HG03159 (cell line): ENCODE results near the gene COL4A6.
A peak's percentile ranks its signal among the peaks of the same experiment; 100 is the strongest.

Source experiments
- ATAC-seq: cut with Tn5 transposase; IDR thresholded peaks from one replicate; pipeline ENCODE4 v1.9.1; 2021; ENCODE audit warnings: mild to moderate bottlenecking, moderate library complexity; ENCODE audit not compliant: unreplicated experiment

COL4A6 gene

DNA sequence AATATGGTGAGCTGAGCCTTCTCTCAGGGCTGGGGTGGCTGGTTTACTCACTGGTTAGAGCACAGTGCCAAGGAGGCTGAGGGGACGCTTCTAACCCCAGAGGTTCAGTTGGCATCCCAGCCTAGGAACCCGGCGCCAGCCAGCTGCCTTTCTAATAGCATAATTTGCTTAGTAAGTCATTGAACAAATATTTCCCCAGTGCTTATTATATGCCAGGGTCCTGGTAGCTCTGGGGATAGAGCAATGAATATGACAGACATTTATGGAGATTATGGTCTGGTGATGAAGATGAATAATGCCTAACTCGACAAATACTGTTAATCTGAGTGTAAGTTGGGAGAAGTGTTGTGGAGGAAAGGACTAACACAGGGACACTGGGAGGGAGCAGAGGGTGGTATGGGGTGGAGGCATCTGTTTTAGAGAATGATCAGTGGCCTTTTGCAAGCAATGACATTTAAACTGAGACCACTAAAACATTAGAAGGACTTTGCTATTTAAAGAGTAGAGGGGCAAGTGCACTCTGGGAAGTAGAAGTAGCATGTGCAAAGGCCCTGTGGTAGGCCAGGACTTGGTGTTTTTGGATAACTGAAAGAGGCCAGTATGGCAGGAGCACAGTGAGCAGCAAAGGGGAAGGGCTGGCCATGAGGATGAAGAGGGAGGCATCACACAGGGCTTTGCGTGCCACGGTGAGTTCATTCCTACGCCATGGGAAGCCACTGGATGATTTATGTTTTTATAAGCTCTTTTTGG lies 274.7 kb downstream of the COL4A6 start:
- ATAC-seq = no peak

DNA sequence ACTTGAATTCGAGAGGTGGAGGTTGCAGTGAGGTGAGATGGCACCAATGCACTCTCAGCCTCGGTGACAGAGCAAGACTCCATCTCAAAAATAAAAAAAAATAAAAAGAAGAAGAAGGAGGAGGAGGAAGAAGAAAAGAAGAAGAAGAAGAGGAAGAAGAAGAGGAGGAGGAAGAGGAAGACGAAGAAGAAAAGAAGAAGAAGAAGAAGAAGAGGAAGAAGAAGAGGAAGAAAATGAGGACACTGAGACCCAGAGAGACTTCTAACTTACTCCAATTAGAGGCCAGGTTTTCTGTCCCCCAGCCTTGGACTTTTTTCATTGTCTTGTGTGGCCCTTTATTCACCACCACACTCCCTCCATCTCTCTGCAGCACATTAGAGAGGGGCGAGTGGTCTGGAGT lies 276.0 kb downstream of the COL4A6 start:
- ATAC-seq = no peak

DNA sequence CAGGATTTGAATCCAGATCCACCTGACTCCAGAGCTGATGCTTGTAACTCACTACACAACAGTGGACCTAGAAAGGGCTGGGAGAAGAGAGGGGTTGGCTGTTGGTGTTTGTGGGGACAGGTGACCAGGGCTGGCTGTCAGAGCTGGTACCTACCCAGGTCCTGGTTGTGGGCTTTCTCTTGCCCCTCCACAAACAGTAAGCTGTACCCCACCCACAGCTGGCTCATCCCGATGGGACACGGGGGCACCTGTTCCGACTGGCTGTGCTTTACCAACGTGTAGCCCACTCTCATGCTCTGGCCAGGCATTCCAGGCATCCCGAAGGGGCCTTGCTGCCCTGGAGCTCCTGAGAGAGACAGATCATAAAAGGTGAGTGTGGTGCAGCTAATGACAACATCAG lies 277.9 kb downstream of the COL4A6 start:
- no peak for ATAC-seq

DNA sequence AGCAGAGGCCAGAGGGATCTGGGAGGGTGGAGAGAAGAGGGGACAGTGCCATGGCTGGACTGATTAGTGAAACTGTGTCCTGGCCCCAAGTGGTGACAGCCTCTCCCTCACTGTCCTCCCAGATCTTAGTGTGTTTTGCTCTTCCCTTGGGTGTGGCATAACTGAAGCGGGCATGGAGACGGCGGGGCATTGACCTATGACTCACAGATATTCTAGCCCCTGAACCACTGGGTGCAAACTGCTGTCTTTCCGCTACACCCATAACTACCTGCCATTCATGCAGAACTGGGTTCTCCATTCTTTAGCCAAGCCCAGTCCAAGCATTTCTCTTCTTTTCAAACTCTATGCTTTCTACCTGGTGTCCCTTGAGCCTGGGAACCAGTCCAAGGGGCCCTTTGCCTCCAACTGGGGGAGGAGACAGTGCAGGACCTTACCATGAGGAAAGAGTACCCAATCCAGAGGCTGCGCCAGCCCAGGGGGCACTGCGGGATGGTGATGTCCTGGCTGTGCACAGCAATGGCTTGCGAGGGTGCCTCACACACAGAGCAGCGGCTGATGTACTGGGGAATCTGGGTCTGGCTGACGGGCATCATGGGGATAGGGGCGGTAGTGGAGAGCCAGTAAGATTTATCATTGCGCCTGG lies 279.1 kb downstream of the COL4A6 start:
- ATAC-seq = no peak

DNA sequence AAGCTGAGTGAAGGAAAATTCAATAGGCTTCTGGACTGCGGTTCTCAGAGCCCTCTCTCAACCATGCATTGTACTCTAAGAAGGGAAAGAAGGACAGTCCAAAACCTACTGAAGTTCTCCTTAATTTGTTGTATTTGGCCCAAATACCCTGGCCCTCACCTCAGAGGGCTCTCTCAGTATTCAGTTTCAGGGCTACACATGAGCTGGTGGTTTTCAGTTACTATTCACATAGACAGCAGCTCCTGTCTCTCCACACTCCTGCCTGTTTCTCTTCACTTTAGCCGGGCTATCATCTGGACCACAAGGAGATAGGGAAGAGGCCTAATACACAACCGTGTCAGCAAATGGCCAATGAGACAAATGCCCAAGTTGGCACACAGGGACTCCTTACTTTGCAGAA lies 280.6 kb downstream of the COL4A6 start:
- ATAC-seq = no peak

DNA sequence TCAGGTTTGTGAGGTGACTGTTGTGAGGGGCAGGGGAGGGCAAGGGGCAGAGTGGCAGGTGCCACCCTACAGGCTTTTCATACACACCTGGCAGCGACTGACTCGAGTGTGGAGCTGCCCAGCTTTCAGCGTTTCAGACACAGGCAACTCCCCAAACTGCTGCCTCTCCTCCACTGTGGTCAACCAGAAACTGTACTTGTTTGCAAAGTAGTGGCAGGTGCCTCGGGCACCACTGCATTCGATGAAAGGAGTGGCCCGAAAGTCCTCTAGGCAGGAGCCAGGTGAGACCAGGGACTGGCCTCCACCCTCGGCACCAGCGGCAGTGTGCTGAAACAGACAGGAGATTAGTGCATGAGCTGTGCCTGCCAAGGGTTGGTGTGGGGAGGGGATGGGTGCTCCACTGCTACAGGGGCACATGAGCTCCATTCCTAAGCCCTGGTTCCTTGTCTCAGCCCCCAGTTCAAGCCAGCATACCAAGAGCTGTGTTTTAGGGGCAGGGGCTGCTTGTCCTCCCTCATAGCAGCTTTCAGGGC lies 281.2 kb downstream of the COL4A6 start:
- ATAC-seq = no peak

DNA sequence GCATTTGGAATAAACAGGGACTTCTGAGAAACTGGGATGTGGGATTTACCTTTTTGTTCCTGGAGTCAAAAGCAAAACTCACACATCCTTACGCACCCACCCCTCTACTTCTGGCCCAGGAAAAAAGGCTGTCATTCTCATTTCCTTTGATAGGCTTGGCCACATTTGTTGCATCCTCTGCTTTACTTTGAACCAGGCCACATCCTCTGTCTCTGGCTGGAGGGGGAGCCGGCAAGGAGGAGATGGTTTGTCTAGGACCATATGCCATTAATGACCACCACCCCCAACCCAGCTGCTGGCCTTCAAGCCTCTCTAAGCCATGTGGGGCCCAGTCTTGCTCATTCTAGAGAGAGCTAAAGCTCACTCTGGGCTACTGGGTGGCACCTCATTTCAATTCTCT lies 282.1 kb downstream of the COL4A6 start:
- no peak for ATAC-seq

DNA sequence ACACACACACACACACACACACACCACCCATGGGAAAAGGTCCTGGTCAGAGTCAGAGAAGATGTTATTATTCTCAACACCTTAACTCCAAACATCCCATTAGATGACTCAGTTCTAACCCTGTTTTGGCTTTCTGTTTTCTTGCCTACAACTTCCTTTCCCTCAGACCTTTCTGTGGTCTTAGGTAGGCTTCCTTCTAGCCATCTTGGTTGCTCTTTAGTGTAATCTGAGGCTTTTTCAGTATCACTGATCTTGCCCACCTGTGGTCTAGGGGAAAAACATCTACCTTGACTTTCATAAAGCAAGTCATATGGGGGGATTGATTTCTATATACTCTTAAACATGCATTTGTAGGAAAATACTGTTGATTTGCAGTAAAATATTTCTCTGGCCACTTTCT lies 289.7 kb downstream of the COL4A6 start:
- ATAC-seq = peak; percentile 90

DNA sequence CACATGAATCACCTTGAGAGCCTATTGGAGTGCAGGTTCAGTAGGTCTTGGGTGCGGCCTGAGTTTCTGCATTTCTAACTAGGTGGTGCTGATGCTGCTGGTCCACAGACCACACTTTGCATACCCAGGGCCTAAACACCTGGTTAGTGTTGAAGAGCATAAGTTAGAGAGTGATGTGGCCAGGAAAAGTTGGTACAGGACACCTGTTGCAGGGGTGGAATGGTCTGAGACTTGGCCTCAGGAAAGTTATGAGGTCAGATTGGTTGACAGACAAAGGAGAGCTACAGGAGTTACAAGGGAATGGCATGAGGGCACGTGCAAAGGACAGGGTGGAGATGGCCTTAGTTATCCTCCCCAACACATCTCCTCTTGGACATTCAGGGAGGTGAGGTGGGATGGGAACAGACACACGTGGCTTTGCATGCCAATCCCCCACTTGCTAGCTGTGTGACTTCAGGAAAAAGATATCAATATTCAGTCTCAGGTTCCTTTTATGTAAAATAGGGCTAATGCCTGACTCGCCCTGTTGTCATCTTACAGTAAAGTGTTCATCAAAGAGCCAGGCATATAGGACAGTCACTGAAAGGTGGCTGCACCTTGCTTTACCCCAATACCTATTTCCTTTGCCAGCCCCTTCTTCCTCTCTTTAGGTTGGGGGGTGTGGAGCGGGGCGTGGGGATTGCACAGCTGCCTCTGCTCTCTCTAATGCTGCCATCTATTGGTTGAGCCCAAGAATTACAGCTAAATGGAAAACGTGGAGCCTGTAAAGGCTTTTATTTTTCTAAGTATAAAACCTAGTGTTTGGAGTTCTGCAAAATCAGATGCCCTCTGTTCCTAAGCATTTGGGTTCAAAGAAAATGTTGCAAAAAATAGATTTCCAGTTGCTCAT lies 299.2 kb downstream of the COL4A6 start:
- ATAC-seq = peak; percentile 49

DNA sequence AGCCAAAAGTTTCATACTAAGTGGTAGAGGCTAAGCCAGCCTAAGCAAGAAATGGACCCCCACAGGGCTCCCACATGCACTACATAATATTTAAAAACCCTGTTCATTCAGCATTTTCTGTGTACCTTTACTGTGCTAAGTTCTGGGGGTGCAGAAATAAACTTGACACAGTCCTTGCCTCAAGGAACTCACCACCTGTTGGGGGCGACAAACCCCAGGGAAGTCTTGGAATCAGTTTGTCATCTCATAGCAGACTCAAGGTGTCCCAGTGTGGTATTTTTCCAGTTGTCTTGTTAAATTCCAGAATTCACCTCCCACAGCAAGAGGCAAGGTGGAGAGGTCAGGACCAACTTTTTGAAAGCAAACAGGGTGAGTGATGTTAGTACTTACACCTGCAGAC lies 303.5 kb downstream of the COL4A6 start:
- ATAC-seq = no peak

DNA sequence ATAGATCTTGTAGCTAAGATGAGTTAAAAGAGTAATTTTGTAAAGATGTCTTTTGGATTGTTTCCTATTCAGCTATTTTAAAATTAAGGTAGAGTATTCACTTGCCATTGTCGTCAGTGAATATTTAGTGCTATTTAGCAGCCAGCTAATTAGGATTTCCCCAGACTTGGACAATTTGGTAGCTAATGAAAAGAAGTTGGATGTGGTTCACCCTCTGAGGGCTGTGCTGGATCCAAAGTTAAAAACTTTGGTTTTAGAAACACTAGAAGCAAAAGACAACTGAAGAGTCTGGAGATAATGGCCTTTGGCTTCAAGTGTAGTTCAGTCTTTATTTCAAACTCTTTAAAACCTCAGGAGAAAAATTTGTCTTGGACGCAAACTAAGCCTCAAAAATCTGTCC lies 305.3 kb downstream of the COL4A6 start:
- ATAC-seq = no peak

DNA sequence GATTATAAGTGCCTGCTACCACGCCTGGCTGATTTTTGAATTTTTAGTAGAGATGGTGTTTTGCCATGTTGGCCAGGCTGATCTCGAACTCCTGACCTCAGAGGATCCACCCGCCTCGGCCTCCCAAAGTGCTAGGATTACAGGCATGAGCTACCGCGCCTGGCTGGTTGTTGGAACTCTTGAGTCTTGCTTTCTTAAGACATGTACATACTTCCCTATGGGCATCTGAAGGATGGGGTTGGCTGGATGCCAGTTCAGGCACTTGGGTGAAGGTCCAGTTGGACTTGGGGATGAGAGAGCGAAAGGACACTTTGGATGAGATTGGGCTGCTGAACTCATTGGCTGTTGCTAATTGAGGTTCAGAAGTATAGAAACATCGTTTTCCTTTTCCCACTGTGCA lies 306.2 kb downstream of the COL4A6 start:
- ATAC-seq = no peak

DNA sequence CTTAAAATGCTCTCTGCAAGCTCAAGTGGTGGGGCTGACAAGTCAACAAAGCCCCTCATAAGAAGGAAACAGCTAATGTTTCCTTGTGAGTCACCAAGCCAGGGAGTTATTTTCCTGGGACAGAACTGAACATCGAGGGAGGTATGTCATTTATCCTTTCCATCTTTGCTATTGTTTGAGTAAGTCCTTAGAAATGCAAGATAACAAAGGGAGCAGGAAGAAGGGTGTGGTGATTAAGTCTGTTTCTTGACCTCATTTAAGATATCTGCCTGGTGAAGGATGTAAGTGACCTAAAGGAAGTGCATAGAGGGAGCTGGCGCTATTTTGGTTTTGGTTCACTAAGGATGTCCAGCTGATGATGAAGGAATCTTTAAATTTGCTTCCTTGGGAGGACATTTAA lies 306.8 kb downstream of the COL4A6 start:
- ATAC-seq = no peak

DNA sequence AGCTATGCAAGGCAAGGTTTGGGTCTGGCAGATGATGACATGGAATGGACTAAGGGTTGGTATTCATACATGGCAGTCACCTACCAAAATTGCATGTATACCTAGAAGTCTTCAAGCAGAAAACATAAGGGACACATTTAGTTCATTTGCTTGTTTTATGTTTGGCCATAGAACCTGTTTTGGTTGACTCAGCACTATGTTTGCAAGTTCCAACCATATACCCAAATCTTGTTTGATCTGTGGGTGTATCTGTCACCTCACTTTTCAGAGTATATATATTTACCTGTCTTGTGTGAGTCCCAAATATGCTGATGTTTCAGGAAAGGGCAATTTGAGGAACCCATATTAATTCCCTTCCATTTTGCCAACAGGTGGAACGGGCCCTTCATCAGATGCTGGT lies 307.3 kb downstream of the COL4A6 start:
- no peak for ATAC-seq

DNA sequence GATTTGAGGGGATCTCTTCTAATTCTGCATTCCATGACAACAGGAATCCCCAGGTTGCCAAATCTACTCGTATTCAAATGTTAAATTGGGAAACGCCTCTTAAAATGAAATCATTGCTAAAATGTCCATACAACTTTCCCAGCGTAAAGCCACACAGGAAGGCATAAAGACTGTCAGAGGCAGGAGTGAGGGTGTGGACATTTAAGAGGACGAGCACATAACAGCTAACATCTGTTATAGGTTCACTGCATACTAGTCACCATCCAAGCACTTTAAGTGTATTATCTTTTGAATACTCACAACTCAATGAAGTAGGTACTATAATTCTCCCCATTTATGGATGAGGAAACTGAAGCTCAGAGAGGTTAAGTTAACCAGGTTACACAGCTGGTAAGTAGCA lies 311.1 kb downstream of the COL4A6 start:
- ATAC-seq = no peak

DNA sequence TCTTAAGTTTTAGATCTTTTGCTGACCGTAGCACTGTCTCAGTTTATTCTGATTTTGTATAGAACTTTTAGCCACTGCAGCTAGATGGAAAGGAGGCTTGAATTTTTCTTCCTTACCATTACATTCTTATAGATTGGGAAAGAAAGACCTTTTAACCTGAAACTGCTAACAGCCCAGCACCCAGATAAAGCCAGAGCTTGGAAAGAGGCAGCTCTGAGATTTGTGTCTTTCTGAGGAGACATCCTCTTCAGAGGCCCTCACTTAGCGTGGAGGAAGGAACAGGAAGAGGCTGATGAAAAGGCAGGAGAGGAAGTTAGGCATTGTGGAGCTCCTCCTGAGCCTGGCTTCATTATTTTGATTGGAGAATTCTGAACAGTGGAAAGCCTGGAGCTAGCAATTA lies 311.6 kb downstream of the COL4A6 start:
- ATAC-seq = no peak

DNA sequence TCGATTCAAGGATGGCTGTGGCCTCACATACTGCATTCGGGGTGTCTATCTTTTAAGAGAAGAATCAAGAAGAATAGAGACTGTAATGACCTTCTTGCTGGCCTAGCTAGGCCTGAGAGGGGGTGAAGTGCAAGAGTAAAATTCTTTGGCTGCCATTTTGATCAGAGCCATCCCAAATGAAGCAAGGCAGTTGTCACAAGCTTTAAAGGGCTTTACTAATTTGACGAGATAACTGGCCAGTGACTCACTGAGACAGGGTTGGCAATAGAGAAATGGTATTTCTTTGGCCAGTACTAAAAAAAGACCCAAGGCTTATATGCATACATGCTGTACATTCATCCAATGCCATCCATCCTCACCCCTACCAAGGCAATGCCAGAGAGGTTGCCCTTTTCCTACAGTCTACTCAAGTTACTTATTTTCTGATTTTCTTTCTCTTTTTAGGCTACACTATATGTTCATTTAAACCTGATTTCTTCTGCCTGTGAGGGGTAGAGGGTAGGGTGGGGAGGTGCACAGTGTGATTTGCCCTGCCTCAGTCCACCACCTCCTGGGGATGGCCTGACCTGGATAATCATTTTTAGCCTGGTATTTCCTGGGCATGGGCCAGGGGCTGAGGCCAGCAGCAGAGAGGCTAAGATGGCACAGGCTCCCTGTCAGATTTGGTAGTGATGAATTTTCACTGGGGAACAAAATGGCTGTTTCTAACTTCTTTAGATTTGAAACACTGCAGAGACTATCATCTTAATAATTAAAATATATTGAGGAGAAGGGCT lies 314.4 kb downstream of the COL4A6 start:
- no peak for ATAC-seq

DNA sequence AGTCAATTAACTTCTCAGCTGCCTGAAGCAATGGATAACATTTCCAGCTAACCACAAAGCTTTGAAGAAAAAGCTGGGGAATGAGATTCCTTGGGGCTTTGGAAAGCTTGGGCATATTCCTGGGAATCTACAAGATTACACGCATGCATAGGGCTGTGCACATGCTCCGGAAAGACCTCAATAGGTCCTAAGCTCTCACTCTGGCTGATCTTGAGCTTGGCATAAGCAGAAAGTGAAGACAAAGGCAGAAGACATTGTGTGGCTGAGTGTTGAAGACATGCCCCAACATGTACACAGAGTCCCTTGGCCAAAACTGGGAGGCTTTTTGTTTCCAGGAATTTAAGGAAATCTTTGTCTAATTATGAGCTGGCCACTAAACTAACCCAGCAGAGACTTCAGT lies 315.5 kb downstream of the COL4A6 start:
- ATAC-seq = no peak

DNA sequence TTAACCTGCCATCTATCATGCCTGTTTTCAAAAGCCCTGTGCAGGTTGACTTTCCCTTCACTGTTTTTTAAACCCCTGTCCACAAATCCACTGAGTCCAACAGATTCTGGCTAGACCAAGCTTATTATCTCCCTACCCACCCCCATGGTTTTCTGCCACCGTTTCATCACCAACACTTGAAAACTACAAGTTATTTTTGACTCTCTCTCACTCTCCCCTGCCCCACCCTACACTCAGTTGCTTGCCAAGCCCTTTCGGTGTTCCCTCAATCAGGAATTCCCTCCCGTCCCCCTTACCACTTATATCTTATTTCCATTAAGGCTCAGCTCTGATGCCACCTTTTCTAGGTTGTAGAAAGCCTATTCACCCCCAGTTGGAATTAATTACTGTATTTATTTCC lies 316.9 kb downstream of the COL4A6 start:
- no peak for ATAC-seq

DNA sequence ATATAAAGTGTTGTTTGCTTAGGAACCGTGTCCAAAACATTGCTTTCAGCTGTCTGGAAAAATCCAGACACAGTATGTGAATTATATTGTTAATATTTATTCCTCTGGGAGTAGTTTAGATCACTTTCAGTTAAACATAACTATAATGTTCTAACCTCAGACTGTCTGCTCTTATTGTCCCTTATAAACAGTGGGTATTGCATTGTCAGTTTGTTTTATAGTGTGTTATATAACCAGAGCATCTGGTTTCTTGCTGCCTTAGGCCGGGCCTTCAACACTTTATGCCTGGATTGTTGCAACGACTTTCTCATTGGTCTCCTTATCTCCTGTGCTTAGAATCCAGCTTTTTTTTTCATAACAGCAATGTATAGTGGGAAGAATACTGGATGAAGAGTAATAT lies 320.2 kb downstream of the COL4A6 start:
- ATAC-seq = no peak

DNA sequence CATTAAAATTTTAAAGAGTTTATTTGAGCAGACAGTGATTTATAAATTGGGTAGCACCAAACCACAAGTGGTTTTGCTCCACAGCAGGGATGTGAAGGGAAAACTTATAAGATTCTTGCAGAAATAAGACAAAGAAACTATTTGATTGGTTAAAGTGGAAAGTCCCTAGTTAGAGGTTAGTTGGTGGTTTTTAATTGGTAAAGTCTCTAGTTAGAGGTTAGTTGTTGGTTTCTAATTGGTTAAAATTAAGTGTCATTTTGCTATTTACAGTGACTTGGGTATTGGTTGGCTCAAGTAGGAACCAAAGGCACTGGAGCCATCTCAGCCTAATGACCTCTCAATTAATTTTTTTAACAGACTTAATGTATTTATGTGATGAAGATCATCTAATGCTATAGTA lies 323.7 kb downstream of the COL4A6 start:
- no peak for ATAC-seq
